HepG2 (cell line): Measurements from ENCODE around the gene HYLS1. TPM values are rescaled to one million over a fixed set of nuclear protein-coding genes. Genes with fewer than 3 reads are reported as not detected.

Source experiments
- ATAC-seq: fragments of 200-7000 bp; cut with Tn5 transposase; 3 replicates; pipeline ENCODE4 v1.9.1; 2020; ENCODE audit warnings: mild to moderate bottlenecking, moderate library complexity
- BruUV-seq: library from RNA; stranded (reverse); fragments of 400-500 nt; replicated peaks from 2 replicates; lab custom pipeline; 2021; lab: Mats Ljungman, UMichigan
- CTCF ChIA-PET: fragments of 300-600 bp; formaldehyde crosslinking; extraction: SDS; loops from one replicate; lab custom pipeline; 2021; ENCODE audit warnings: low total read pairs, inconsistent platforms, low intra/inter-chr PET ratio; lab: Yijun Ruan, JAX
- POLR2A ChIA-PET: fragments of 350-600 bp; sonication (Branson Sonifier 250); formaldehyde crosslinking; loops from one replicate; lab custom pipeline; 2020; ENCODE audit warnings: antibody characterized with exemption, inconsistent platforms; lab: Yijun Ruan, JAX
- DNase-seq: peaks from one replicate; pipeline ENCODE4 v3.0.0-alpha.2; 2015; ENCODE audit warnings: low spot score
- FAIRE-seq: peaks from 3 replicates; lab custom pipeline; 2011; peaks lifted over from hg19 to GRCh38; lab: Jason Lieb, UNC
- H2AFZ ChIP-seq: one replicate; pipeline ENCODE4 v1.6.1; 2011; ENCODE audit warnings: low read length, inconsistent platforms
- H3K27ac ChIP-seq: fragments of 300-600 bp; 3 replicates; pipeline ENCODE4 v1.8.0; 2011; ENCODE audit warnings: mixed run types, mild to moderate bottlenecking, mixed read lengths, low read length, inconsistent platforms; ENCODE audit not compliant: insufficient read depth; ENCODE audit errors: extremely low read length
- H3K27me3 ChIP-seq, 2 experiments: fragments of 200-600 bp in 1 of 2; 2 replicates in 1 of 2; 3 replicates in 1 of 2; pipeline versions ENCODE4 v1.6.0 to v1.8.0; 2011; ENCODE audit warnings: low read length in 2 of 2, mild to moderate bottlenecking in 2 of 2, moderate library complexity in 2 of 2, inconsistent platforms in 1 of 2; ENCODE audit not compliant: insufficient read depth in 2 of 2, control insufficient read depth in 1 of 2
- H3K36me3 ChIP-seq, 2 experiments: fragments of 200-600 bp in 1 of 2; replicated peaks in 1 of 2; 2 replicates in 1 of 2; 3 replicates in 1 of 2; pipeline versions ENCODE4 v1.5.1 to v1.8.0; 2011; ENCODE audit warnings: low read length in 2 of 2, inconsistent platforms in 1 of 2; ENCODE audit not compliant: insufficient read depth in 2 of 2, control insufficient read depth in 1 of 2
- H3K4me1 ChIP-seq: 2 replicates; pipeline ENCODE4 v1.5.1; 2012; ENCODE audit warnings: low read length, inconsistent platforms; ENCODE audit not compliant: insufficient read depth
- H3K4me2 ChIP-seq: 2 replicates; pipeline ENCODE4 v1.6.0; 2011; ENCODE audit warnings: low read depth, low read length, inconsistent platforms
- H3K4me3 ChIP-seq, 3 experiments: fragments of 200-600 bp in 1 of 3; sonication (generic), shearing (Covaris generic) in 1 of 3; replicated peaks in 1 of 3; 2 replicates each; pipeline ENCODE4 v1.5.1; 2011 to 2016; ENCODE audit warnings: low read length in 3 of 3, inconsistent platforms in 2 of 3, low read depth in 2 of 3, mild to moderate bottlenecking in 2 of 3, control low read depth in 1 of 3, mixed read lengths in 1 of 3; ENCODE audit not compliant: insufficient read depth in 1 of 3
- H3K79me2 ChIP-seq: one replicate; pipeline ENCODE4 v1.6.1; 2011; ENCODE audit warnings: low read length, inconsistent platforms; ENCODE audit not compliant: insufficient read depth
- H3K9ac ChIP-seq: 2 replicates; pipeline ENCODE4 v1.6.0; 2011; ENCODE audit warnings: mild to moderate bottlenecking, low read depth, low read length, inconsistent platforms; ENCODE audit not compliant: insufficient read depth
- H3K9me3 ChIP-seq: 2 replicates; pipeline ENCODE4 v1.5.1; 2012; ENCODE audit warnings: mild to moderate bottlenecking, low read length
- H4K20me1 ChIP-seq: 2 replicates; pipeline ENCODE4 v1.6.0; 2011; ENCODE audit warnings: inconsistent platforms, mild to moderate bottlenecking, low read length, moderate library complexity; ENCODE audit not compliant: insufficient read depth
- CTCF ChIP-seq: sonication (generic); formaldehyde crosslinking; IDR thresholded peaks from 2 replicates; pipeline ENCODE4 v1.5.0; 2020; ENCODE audit warnings: mild to moderate bottlenecking, missing genetic modification reagents, moderate library complexity
- FIP1L1 ChIP-seq: fragments of 200-400 bp; formaldehyde crosslinking; IDR thresholded peaks from 2 replicates; pipeline ENCODE4 v1.6.1; 2018; ENCODE audit warnings: low read depth, mild to moderate bottlenecking, low read length, moderate library complexity, borderline replicate concordance; ENCODE audit not compliant: insufficient read depth
- GRHL1 ChIP-seq: sonication (generic); formaldehyde crosslinking; conservative IDR thresholded peaks from 2 replicates; pipeline ENCODE4 v1.8.0; 2022; ENCODE audit warnings: missing genetic modification reagents
- NFIB ChIP-seq: sonication (generic); formaldehyde crosslinking; IDR thresholded peaks from 2 replicates; pipeline ENCODE4 v1.9.0; 2021; ENCODE audit warnings: missing genetic modification reagents, mild to moderate bottlenecking, borderline replicate concordance
- RAD21 ChIP-seq: fragments of 450-650 bp; formaldehyde crosslinking; IDR thresholded peaks from 2 replicates; pipeline ENCODE4 v1.5.0; 2020; ENCODE audit warnings: mild to moderate bottlenecking
- REPIN1 ChIP-seq: sonication (generic); formaldehyde crosslinking; IDR thresholded peaks from 2 replicates; pipeline ENCODE4 v1.8.0; 2022; ENCODE audit warnings: missing genetic modification reagents, low read depth, mild to moderate bottlenecking, borderline replicate concordance
- SMC3 ChIP-seq: IDR thresholded peaks from 2 replicates; pipeline ENCODE4 v1.6.1; 2011; ENCODE audit warnings: low read length, improper control_type of control experiment
- STAG1 ChIP-seq: sonication (generic); formaldehyde crosslinking; IDR thresholded peaks from 2 replicates; pipeline ENCODE4 v1.4.0; 2020; ENCODE audit warnings: missing genetic modification reagents
- TSC22D2 ChIP-seq: sonication (generic); formaldehyde crosslinking; IDR thresholded peaks from 2 replicates; pipeline ENCODE4 v1.5.1; 2020; ENCODE audit warnings: missing genetic modification reagents, mild to moderate bottlenecking, borderline replicate concordance
- ZMYM4 ChIP-seq: sonication (generic); formaldehyde crosslinking; IDR thresholded peaks from 2 replicates; pipeline ENCODE4 v1.8.1; 2023; ENCODE audit warnings: mild to moderate bottlenecking, missing genetic modification reagents
- ZNF550 ChIP-seq: sonication (generic); formaldehyde crosslinking; IDR thresholded peaks from 2 replicates; pipeline ENCODE4 v1.4.0; 2020; ENCODE audit warnings: mild to moderate bottlenecking, missing genetic modification reagents, borderline replicate concordance
- WGBS: methylation state at CpG from one replicate; pipeline ENCODE4 v1.1.6; 2017; ENCODE audit warnings: low lambda C conversion rate; 5-methylcytosine and 5-hydroxymethylcytosine counted together
- in situ Hi-C: cut with HindIII; loops from 2 replicates; pipeline ENCODE4 v1.10.0; 2017; ENCODE audit warnings: low pct_unique_long_range_greater_than_20kb; ENCODE audit not compliant: extremely low pct_ligation_motif_present
- intact Hi-C: fragments of 100-400 bp; cut with micrococcal nuclease; formaldehyde crosslinking; loops from one replicate; pipeline ENCODE4 v1.10.0; 2022; ENCODE audit not compliant: unreplicated experiment
- polyA plus RNA-seq, 8 experiments: library from polyadenylated mRNA; depleted of rRNA in 3 of 8; stranded (reverse) in 7 of 8; unstranded in 1 of 8; fragments of >200 nt; fragmentation: Illumina TruSeq in 4 of 8; extraction: Trizol in 4 of 8; gene quantifications; 2 replicates each; pipeline versions ENCODE4 v1.2.1 to v1.2.3, GENCODE V29; 2011 to 2016; ENCODE audit warnings: low read depth in 4 of 8, missing spikeins in 1 of 8, mixed read lengths in 1 of 8; ENCODE audit not compliant: insufficient read depth in 1 of 8
- total RNA-seq, 5 experiments: library from RNA; depleted of rRNA; stranded (reverse); fragments of >200 nt; fragmentation: Illumina TruSeq; extraction: Trizol; gene quantifications; 2 replicates each; pipeline ENCODE4 v1.2.3, GENCODE V29; 2016; ENCODE audit warnings: low read depth in 1 of 5
- TF ChIP-seq, protein P1 (sequence below): sonication (generic); formaldehyde crosslinking; IDR thresholded peaks from 2 replicates; pipeline ENCODE4 v1.8.1; 2023; ENCODE audit warnings: mild to moderate bottlenecking, inconsistent platforms, moderate library complexity, missing genetic modification reagents, borderline replicate concordance

The HYLS1 gene
- total and polyA plus RNA-seq, 2 of the 13 experiments (the other 11 are each of a cell fraction or from before 2014, with no cell fraction given) = 1.3 to 3.8 TPM

GRCh38 chr11:125871391-125872137 is 15.9 kb upstream of the HYLS1 start:
- no TSS peak for BruUV-seq
- FAIRE-seq = peak; percentile 89
- ChIA-PET CTCF (interaction anchor here (1.0 to 1.3 kb wide), 2 partner anchors 148 to 318 kb away, joined by 4 to 5 read pairs; no protein-coding TSS in a partner anchor), POLR2A (no interaction called here)
- no peaks in the 10 kb centered on the region for H4K20me1 ChIP-seq
- peaks cover 6% of the 10 kb centered on the region for H3K4me1 ChIP-seq
- no peaks in the 10 kb centered on the region for H3K9me3 ChIP-seq
- no peaks in the 10 kb centered on the region for H3K36me3 ChIP-seq
- no peak overlapping the region for H2AFZ ChIP-seq
- WGBS = 11% methylated on average over 10 of the region's 10 CpGs
- in situ Hi-C loops = loop anchor here (5.0 to 10.0 kb wide), 4 partner anchors 147 to 447 kb away; partner anchors contain the start of gene CHEK1
- H3K27me3 ChIP-seq = 0 out of 5 replicates have a peak, but pooled peaks cover 0 to 11% of the 10 kb centered on the region in 2 experiments
- no peak overlapping the region for H3K27ac ChIP-seq
- no peak overlapping the region for H3K9ac ChIP-seq
- peak; percentile 57 for DNase-seq
- H3K4me2 ChIP-seq = no peak overlapping the region
- TF ChIP-seq CTCF (CRISPR knock-in tag) (peak; percentile 77), REPIN1 (no peak), ZMYM4 (CRISPR knock-in tag) (no peak), NFIB (no peak), FIP1L1 (no peak), STAG1 (CRISPR knock-in tag) (peak; percentile 81), TSC22D2 (CRISPR knock-in tag) (no peak), GRHL1 (CRISPR knock-in tag) (no peak), ZNF550 (no peak), SMC3 (peak; percentile 81), RAD21 (CRISPR knock-in tag) (0 out of 2 replicates have a peak, but pooled peaks have one; percentile 50)
- TF ChIP-seq, protein P1, sequence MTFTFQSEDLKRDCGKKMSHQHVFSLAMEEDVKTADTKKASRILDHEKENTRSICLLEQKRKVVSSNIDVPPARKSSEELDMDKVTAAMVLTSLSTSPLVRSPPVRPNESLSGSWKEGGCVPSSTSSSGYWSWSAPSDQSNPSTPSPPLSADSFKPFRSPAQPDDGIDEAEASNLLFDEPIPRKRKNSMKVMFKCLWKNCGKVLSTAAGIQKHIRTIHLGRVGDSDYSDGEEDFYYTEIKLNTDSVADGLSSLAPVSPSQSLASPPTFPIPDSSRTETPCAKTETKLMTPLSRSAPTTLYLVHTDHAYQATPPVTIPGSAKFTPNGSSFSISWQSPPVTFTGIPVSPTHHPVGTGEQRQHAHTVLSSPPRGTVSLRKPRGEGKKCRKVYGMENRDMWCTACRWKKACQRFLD (CRISPR knock-in tag) = no peak
- H3K4me3 ChIP-seq = no peak overlapping the region
- peak; percentile 87 for ATAC-seq
- intact Hi-C loops = loop anchor here (1.0 to 5.0 kb wide), 3 partner anchors 147 to 909 kb away; partner anchors contain the start of gene CHEK1
- no peaks in the 10 kb centered on the region for H3K79me2 ChIP-seq
